Stimulated activated CD4-positive, alpha-beta T cell treated with anti-CD3 and anti-CD28 coated beads, Interleukin-2, amount 100 ng/mL, for 24 hours (primary cell): ENCODE results near the gene CACNA1G.

Experiments
- DNase-seq, 2 donors: peaks; one replicate each; pipeline ENCODE4 v3.0.0-alpha.2; 2020

The CACNA1G gene

GRCh38 chr17:50549256-50549941 is 11.1 kb upstream of the CACNA1G start:
- no peak for DNase-seq

- DNase-seq, result no peak
Measured at GRCh38 chr17:50549969-50550368, 10.5 kb upstream of the CACNA1G start.

GRCh38 chr17:50550661-50551432 is 9.7 kb upstream of the CACNA1G start:
- DNase-seq, result no peak

GRCh38 chr17:50551433-50551815 is 9.1 kb upstream of the CACNA1G start:
- no peak for DNase-seq

- DNase-seq, result no peak
Measured at GRCh38 chr17:50551884-50552283, 8.6 kb upstream of the CACNA1G start.

GRCh38 chr17:50554201-50554600 is 6.3 kb upstream of the CACNA1G start:
- DNase-seq, result no peak

- DNase-seq, result no peak
Measured at GRCh38 chr17:50556803-50557202, 3.7 kb upstream of the CACNA1G start.

- DNase-seq, result no peak
Measured at GRCh38 chr17:50557630-50558029, 2.9 kb upstream of the CACNA1G start.

GRCh38 chr17:50558091-50558490 is 2.4 kb upstream of the CACNA1G start:
- no peak for DNase-seq

- DNase-seq, result no peak
Measured at GRCh38 chr17:50558581-50558940, 2.0 kb upstream of the CACNA1G start.

- DNase-seq, result peak in 1 of 2 donors; percentile 46
Measured at GRCh38 chr17:50558941-50559614, 1.4 kb upstream of the CACNA1G start.

GRCh38 chr17:50559674-50560184 is 786 bp upstream of the CACNA1G start:
- DNase-seq, result peak; percentile 35 to 53

GRCh38 chr17:50560931-50561745 is 623 bp downstream of the CACNA1G start:
- DNase-seq, result peak in 1 of 2 donors; percentile 22

- no peak for DNase-seq
Measured at GRCh38 chr17:50561746-50562141, 1.2 kb downstream of the CACNA1G start.

- no peak for DNase-seq
Measured at GRCh38 chr17:50562242-50563091, 2.0 kb downstream of the CACNA1G start.

GRCh38 chr17:50563092-50563511 is 2.6 kb downstream of the CACNA1G start:
- DNase-seq, result no peak

GRCh38 chr17:50564916-50565315 is 4.4 kb downstream of the CACNA1G start:
- no peak for DNase-seq

GRCh38 chr17:50565402-50566350 is 5.2 kb downstream of the CACNA1G start:
- DNase-seq, result no peak

- DNase-seq, result no peak
Measured at GRCh38 chr17:50566886-50567285, 6.4 kb downstream of the CACNA1G start.

GRCh38 chr17:50568659-50569058 is 8.1 kb downstream of the CACNA1G start:
- DNase-seq, result no peak

GRCh38 chr17:50569592-50569991 is 9.1 kb downstream of the CACNA1G start:
- DNase-seq, result no peak
